Uterus (tissue), 4 donors: ENCODE results near the gene FBLN1. TPM values are rescaled to one million over a fixed set of nuclear protein-coding genes. Genes with fewer than 3 reads are reported as not detected.

Experiments used
- DNase-seq, 2 donors: peaks; one replicate each; pipeline ENCODE4 v3.0.0-alpha.2; 2019 to 2020
- H3K27ac ChIP-seq, 2 donors: fragments of 200-600 bp; sonication (generic); 1 replicate in 1 of 2; 2 replicates in 1 of 2; pipeline ENCODE4 v1.5.1; 2016 to 2018
- H3K27me3 ChIP-seq, 2 donors: fragments of 200-600 bp; sonication (generic); one replicate each; pipeline ENCODE4 v1.5.1; 2018 to 2019; ENCODE audit warnings: control low read depth in 1 of 2
- H3K36me3 ChIP-seq, 2 donors: fragments of 200-600 bp; sonication (generic); one replicate each; pipeline ENCODE4 v1.5.1; 2019; ENCODE audit warnings: control low read depth in 1 of 2
- H3K4me1 ChIP-seq, 2 donors: fragments of 200-600 bp; sonication (generic); one replicate each; pipeline ENCODE4 v1.5.1; 2018 to 2019; ENCODE audit warnings: control low read depth in 1 of 2
- H3K4me3 ChIP-seq, 2 donors: fragments of 200-600 bp; sonication (generic); 1 replicate in 1 of 2; 2 replicates in 1 of 2; pipeline ENCODE4 v1.5.1; 2018 to 2019; ENCODE audit warnings: mild to moderate bottlenecking in 1 of 2
- H3K9me3 ChIP-seq, 2 donors: fragments of 200-600 bp; sonication (generic); one replicate each; pipeline ENCODE4 v1.5.1; 2019; ENCODE audit warnings: control low read depth in 1 of 2
- CTCF ChIP-seq, 4 experiments: fragments of 200-600 bp in 2 of 4; fragments of 450-650 bp in 2 of 4; sonication (generic) in 2 of 4; IDR thresholded peaks; one replicate each; pipeline ENCODE4 v1.5.1; 2016 to 2019; ENCODE audit warnings: antibody characterized with exemption in 4 of 4, mild to moderate bottlenecking in 2 of 4, moderate library complexity in 1 of 4
- POLR2A ChIP-seq, 2 donors: fragments of 450-650 bp; IDR thresholded peaks; one replicate each; pipeline ENCODE4 v1.6.1; 2016; ENCODE audit warnings: antibody characterized with exemption in 2 of 2, mild to moderate bottlenecking in 1 of 2, moderate library complexity in 1 of 2
- intact Hi-C: fragments of 100-400 bp; cut with DNase I; formaldehyde crosslinking; loops from one replicate; pipeline ENCODE4 v1.15.1; 2023; ENCODE audit warnings: low total_unique reads
- total RNA-seq, 4 donors: library from RNA; depleted of rRNA in 3 of 4; stranded (reverse); fragments of >200 nt in 3 of 4; gene quantifications; one replicate each; pipeline versions ENCODE4 v1.1.0 to v1.2.4, GENCODE V29; 2014 to 2023
- donor health status: DM: yes; HTN: yes; CAD: no.

Gene FBLN1
- total RNA-seq, 4 donors from 2014 or later, result 388 to 644 (median 479) TPM

- H3K4me3 ChIP-seq, result no peak overlapping the region
- H3K9me3 ChIP-seq, result no peaks in the 10 kb centered on the region
- intact Hi-C loops, result no loop called here
- H3K27me3 ChIP-seq, result no peaks in the 10 kb centered on the region
- no peak overlapping the region for H3K27ac ChIP-seq
- TF ChIP-seq POLR2A (IDR thresholded peaks at IDR 0.05), result no peak
- TF ChIP-seq CTCF (IDR thresholded peaks at IDR 0.05), result no peak
- H3K36me3 ChIP-seq, result no peaks in the 10 kb centered on the region
- no peaks in the 10 kb centered on the region for H3K4me1 ChIP-seq
- DNase-seq, result no peak
Measured at GRCh38 chr22:45629469-45630089, 126.9 kb downstream of the FBLN1 start.

GRCh38 chr22:45630436-45630835 is 127.8 kb downstream of the FBLN1 start:
- no peak for DNase-seq
- Histone ChIP-seq H3K27me3 (no peaks in the 10 kb centered on the region), H3K27ac (no peak overlapping the region), H3K36me3 (no peaks in the 10 kb centered on the region), H3K4me3 (no peak overlapping the region), H3K4me1 (no peaks in the 10 kb centered on the region), H3K9me3 (no peaks in the 10 kb centered on the region)
- TF ChIP-seq CTCF (IDR thresholded peaks at IDR 0.05), result no peak
- no peak for TF ChIP-seq POLR2A (IDR thresholded peaks at IDR 0.05)
- intact Hi-C loops, result no loop called here

- DNase-seq, result no peak
- intact Hi-C loops, result no loop called here
- Histone ChIP-seq H3K4me3 (no peak overlapping the region), H3K36me3 (no peaks in the 10 kb centered on the region), H3K4me1 (no peaks in the 10 kb centered on the region), H3K27ac (no peak overlapping the region), H3K27me3 (no peaks in the 10 kb centered on the region), H3K9me3 (no peaks in the 10 kb centered on the region)
- TF ChIP-seq POLR2A (IDR thresholded peaks at IDR 0.05), result no peak
- TF ChIP-seq CTCF (IDR thresholded peaks at IDR 0.05), result no peak
Measured at GRCh38 chr22:45631140-45631840, 128.6 kb downstream of the FBLN1 start.

GRCh38 chr22:45631841-45632238 is 129.2 kb downstream of the FBLN1 start:
- intact Hi-C loops, result no loop called here
- H3K9me3 ChIP-seq, result no peaks in the 10 kb centered on the region

More at GRCh38 chr22:45631841-45632238, 129.2 kb downstream of the FBLN1 start:
- Histone ChIP-seq H3K4me3 (no peak overlapping the region), H3K4me1 (no peaks in the 10 kb centered on the region), H3K27me3 (no peaks in the 10 kb centered on the region), H3K27ac (no peak overlapping the region), H3K36me3 (no peaks in the 10 kb centered on the region)
- DNase-seq, result no peak
- TF ChIP-seq POLR2A (IDR thresholded peaks at IDR 0.05) (no peak), CTCF (IDR thresholded peaks at IDR 0.05) (no peak)
